ENCODE results near the gene KAT7. TPM values are rescaled to one million over a fixed set of nuclear protein-coding genes. Genes with fewer than 3 reads are reported as not detected.

KAT7 gene
- polyA plus RNA-seq, 3 donors: 17.5 to 28.1 (median 18.1) TPM

DNA sequence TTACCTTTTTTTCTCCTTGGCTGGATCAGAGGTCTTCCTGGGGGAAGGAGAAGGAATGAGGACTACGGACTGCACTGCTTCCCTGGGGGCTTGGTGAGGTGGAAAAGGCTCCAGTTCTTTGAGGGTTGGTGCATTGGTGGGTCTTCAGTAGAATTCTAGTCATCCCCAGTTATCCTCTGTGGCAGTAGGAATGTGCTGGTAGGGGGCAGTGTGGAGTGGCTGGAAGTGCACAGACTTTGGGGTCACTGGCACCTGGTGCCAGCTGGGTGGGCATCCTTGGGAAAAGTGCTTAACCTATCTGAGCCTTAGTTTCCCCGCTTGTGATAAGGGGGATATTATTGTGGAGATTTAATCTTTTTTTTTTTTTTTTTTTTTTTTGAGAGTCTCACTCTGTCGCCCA lies 53.1 kb downstream of the KAT7 start:
- no peak overlapping the region for H3K4me2 ChIP-seq (replicated peaks; ENCODE audit: extremely low read depth, low read length, poor library complexity, severe bottlenecking)
- peaks cover 34% of the 10 kb centered on the region for H3K4me1 Mint-ChIP-seq
- H3K27ac ChIP-seq (ENCODE audit: low read depth in 1 of 2, low read length in 2 of 2): no peak overlapping the region
- WGBS (ENCODE audit: insufficient coverage): no CpG with 5 or more reads among the region's 3 CpGs
- intact Hi-C loops (cut with micrococcal nuclease): no loop called here
- H3K36me3 ChIP-seq (replicated peaks in 1 of 2; ENCODE audit: control insufficient read depth in 1 of 2, insufficient read depth in 2 of 2, low read length in 2 of 2): peaks cover 3 to 24% of the 10 kb centered on the region in 2 donors
- no peak overlapping the region for H3K9ac ChIP-seq (ENCODE audit: insufficient read depth, low read length, poor library complexity, severe bottlenecking)
- no peaks in the 10 kb centered on the region for H4K20me1 ChIP-seq (ENCODE audit: insufficient read depth, low read length)
- H3K4me3 ChIP-seq (replicated peaks in 1 of 3; ENCODE audit: low read depth in 2 of 3, low read length in 3 of 3): no peak overlapping the region
- no peaks in the 10 kb centered on the region for H3K9me3 Mint-ChIP-seq
- H3K27ac Mint-ChIP-seq: peak overlapping the region in 2 of 7 donors; percentile 32 to 50
- H3K4me1 ChIP-seq (ENCODE audit: control insufficient read depth in 1 of 2, insufficient read depth in 2 of 2, low read length in 2 of 2): peaks cover 26 to 28% of the 10 kb centered on the region in 2 donors
- no peak overlapping the region for H3K4me3 Mint-ChIP-seq
- no peak for TF ChIP-seq CTCF (IDR thresholded peaks at IDR 0.05)
- no peaks in the 10 kb centered on the region for H3K79me2 ChIP-seq (ENCODE audit: insufficient read depth, low read length)
- DNase-seq: no peak
- peaks cover 0 to 1% (median 0%) of the 10 kb centered on the region in 3 donors for H3K27me3 Mint-ChIP-seq (ENCODE audit: low read depth in 3 of 3)
- no peaks in the 10 kb centered on the region for H3K27me3 ChIP-seq (ENCODE audit: control insufficient read depth in 2 of 2, insufficient read depth in 2 of 2, low read length in 2 of 2)
- H3K36me3 Mint-ChIP-seq: peaks cover 23 to 36% of the 10 kb centered on the region in 2 donors
- no peaks in the 10 kb centered on the region for H3K9me3 ChIP-seq (replicated peaks in 1 of 2; ENCODE audit: control insufficient read depth in 1 of 2, insufficient read depth in 1 of 2, low read length in 2 of 2)
- no peak overlapping the region for H2AFZ ChIP-seq (ENCODE audit: insufficient read depth, low read depth, low read length, poor library complexity, severe bottlenecking)

DNA sequence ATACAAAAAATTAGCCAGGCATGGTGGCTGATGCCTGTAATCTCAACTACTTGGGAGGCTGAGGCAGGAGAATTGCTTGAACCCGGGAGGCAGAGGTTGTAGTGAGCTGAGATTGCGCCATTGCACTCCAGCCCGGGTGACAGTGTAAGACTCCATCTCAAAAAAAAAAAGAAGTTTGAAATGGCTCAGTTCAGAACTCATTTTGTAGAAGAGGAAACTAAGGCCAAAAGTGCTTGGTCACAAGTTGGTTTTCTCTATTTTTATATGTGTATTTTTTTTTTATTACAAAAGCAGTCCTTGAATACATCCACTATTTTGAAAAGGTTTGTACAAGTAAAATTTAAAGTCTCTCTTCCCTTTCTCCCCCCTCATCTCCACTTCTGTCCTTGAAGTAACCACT lies 53.9 kb downstream of the KAT7 start:
- H3K9me3 ChIP-seq (replicated peaks in 1 of 2; ENCODE audit: control insufficient read depth in 1 of 2, insufficient read depth in 1 of 2, low read length in 2 of 2): no peaks in the 10 kb centered on the region
- H3K27me3 ChIP-seq (ENCODE audit: control insufficient read depth in 2 of 2, insufficient read depth in 2 of 2, low read length in 2 of 2): no peaks in the 10 kb centered on the region
- H4K20me1 ChIP-seq (ENCODE audit: insufficient read depth, low read length): no peaks in the 10 kb centered on the region
- intact Hi-C loops (cut with micrococcal nuclease): no loop called here
- H3K9ac ChIP-seq (ENCODE audit: insufficient read depth, low read length, poor library complexity, severe bottlenecking): no peak overlapping the region
- peak overlapping the region; percentile 5 for H3K4me2 ChIP-seq (replicated peaks; ENCODE audit: extremely low read depth, low read length, poor library complexity, severe bottlenecking)
- TF ChIP-seq CTCF (IDR thresholded peaks at IDR 0.05): no peak
- Mint-ChIP-seq H3K9me3 (no peaks in the 10 kb centered on the region), H3K27ac (peak overlapping the region; percentile 25 to 79 (median 75)), H3K27me3 (ENCODE audit: low read depth in 3 of 3) (peaks cover 0 to 3% (median under 1%) of the 10 kb centered on the region in 3 donors), H3K4me1 (peaks cover 34% of the 10 kb centered on the region), H3K4me3 (no peak overlapping the region), H3K36me3 (peaks cover 28 to 36% of the 10 kb centered on the region in 2 donors)
- no CpG with 5 or more reads among the region's 3 CpGs for WGBS (ENCODE audit: insufficient coverage)
- peak in 1 of 3 donors; percentile 26 for DNase-seq
- no peaks in the 10 kb centered on the region for H3K79me2 ChIP-seq (ENCODE audit: insufficient read depth, low read length)
- peaks cover 26 to 28% of the 10 kb centered on the region in 2 donors for H3K4me1 ChIP-seq (ENCODE audit: control insufficient read depth in 1 of 2, insufficient read depth in 2 of 2, low read length in 2 of 2)
- peak overlapping the region; percentile 46 to 67 for H3K27ac ChIP-seq (ENCODE audit: low read depth in 1 of 2, low read length in 2 of 2)
- H2AFZ ChIP-seq (ENCODE audit: insufficient read depth, low read depth, low read length, poor library complexity, severe bottlenecking): peak overlapping the region; percentile 11
- peaks cover 8 to 28% of the 10 kb centered on the region in 2 donors for H3K36me3 ChIP-seq (replicated peaks in 1 of 2; ENCODE audit: control insufficient read depth in 1 of 2, insufficient read depth in 2 of 2, low read length in 2 of 2)
- no peak overlapping the region for H3K4me3 ChIP-seq (replicated peaks in 1 of 3; ENCODE audit: low read depth in 2 of 3, low read length in 3 of 3)

All from CD14-positive monocyte (primary cell).